Endodermal cell (in vitro differentiated cells): Measurements from ENCODE around the gene COL13A1. TPM values are rescaled to one million over a fixed set of nuclear protein-coding genes. Genes with fewer than 3 reads are reported as not detected.

Experiments
- DNase-seq: peaks from one replicate; pipeline ENCODE4 v3.0.0-alpha.2; 2017
- H3K27ac ChIP-seq: 2 replicates; pipeline ENCODE4 v1.5.1; 2013; ENCODE audit warnings: mild to moderate bottlenecking, low read depth, low read length, moderate library complexity
- H3K27me3 ChIP-seq: 2 replicates; pipeline ENCODE4 v1.6.1; 2013; ENCODE audit warnings: mild to moderate bottlenecking, low read length, moderate library complexity; ENCODE audit not compliant: insufficient read depth, control insufficient read depth, poor library complexity, severe bottlenecking
- H3K36me3 ChIP-seq: 2 replicates; pipeline ENCODE4 v1.7.0; 2013; ENCODE audit warnings: mild to moderate bottlenecking, low read length, moderate library complexity; ENCODE audit not compliant: control insufficient read depth, insufficient read depth
- H3K4me1 ChIP-seq: one replicate; pipeline ENCODE4 v1.7.0; 2013; ENCODE audit warnings: low read length; ENCODE audit not compliant: control insufficient read depth, insufficient read depth
- H3K4me3 ChIP-seq: 2 replicates; pipeline ENCODE4 v1.5.1; 2013; ENCODE audit warnings: mild to moderate bottlenecking, low read length, moderate library complexity
- H3K9ac ChIP-seq: 2 replicates; pipeline ENCODE4 v1.6.1; 2013; ENCODE audit warnings: mild to moderate bottlenecking, low read length, moderate library complexity; ENCODE audit not compliant: poor library complexity, severe bottlenecking; ENCODE audit errors: extremely low read depth
- H3K9me3 ChIP-seq: 2 replicates; pipeline ENCODE4 v1.6.1; 2013; ENCODE audit warnings: mild to moderate bottlenecking, low read length, moderate library complexity; ENCODE audit not compliant: control insufficient read depth
- H3K27ac Mint-ChIP-seq: 2 replicates; pipeline ENCODE4 v1.8.0; 2020; ENCODE audit warnings: mixed read lengths
- H3K27me3 Mint-ChIP-seq: 2 replicates; pipeline ENCODE4 v1.8.0; 2021; ENCODE audit warnings: mild to moderate bottlenecking, mixed read lengths; ENCODE audit not compliant: insufficient read depth
- H3K36me3 Mint-ChIP-seq: 2 replicates; pipeline ENCODE4 v1.8.0; 2020; ENCODE audit warnings: low read depth, mixed read lengths
- H3K4me1 Mint-ChIP-seq: 2 replicates; pipeline ENCODE4 v1.8.0; 2020; ENCODE audit warnings: mixed read lengths
- H3K4me3 Mint-ChIP-seq: 2 replicates; pipeline ENCODE4 v1.8.0; 2020; ENCODE audit warnings: mild to moderate bottlenecking, moderate library complexity, mixed read lengths
- H3K9me3 Mint-ChIP-seq: 2 replicates; pipeline ENCODE4 v1.8.0; 2020; ENCODE audit warnings: mild to moderate bottlenecking, mixed read lengths
- WGBS, 2 experiments: methylation state at CpG; one replicate each; pipeline versions ENCODE4 v1.1.5 to v1.1.7; 2013; ENCODE audit warnings: missing lambda C conversion rate in 2 of 2, mixed read lengths in 1 of 2; ENCODE audit not compliant: insufficient coverage in 1 of 2, insufficient read length in 1 of 2; 5-methylcytosine and 5-hydroxymethylcytosine counted together
- total RNA-seq, 2 donors: library from RNA; stranded (reverse); fragmentation: NEBNext Ultra II Directional in 1 of 2; extraction: Animal tissue kit (Norgen Biotek cat#: 25700) in 1 of 2; gene quantifications; 2 replicates in 1 of 2; 3 replicates in 1 of 2; pipeline ENCODE4 v1.2.1, GENCODE V29; 2021
- TF ChIP-seq, protein P1 (sequence below): fragments of 200-600 bp; sonication (generic); conservative IDR thresholded peaks from 2 replicates; pipeline ENCODE4 v1.5.0; 2021; ENCODE audit warnings: antibody characterized with exemption, mild to moderate bottlenecking

COL13A1 gene
- total RNA-seq, 2 donors from 2014 or later, result 15.9 to 20.7 TPM

DNA sequence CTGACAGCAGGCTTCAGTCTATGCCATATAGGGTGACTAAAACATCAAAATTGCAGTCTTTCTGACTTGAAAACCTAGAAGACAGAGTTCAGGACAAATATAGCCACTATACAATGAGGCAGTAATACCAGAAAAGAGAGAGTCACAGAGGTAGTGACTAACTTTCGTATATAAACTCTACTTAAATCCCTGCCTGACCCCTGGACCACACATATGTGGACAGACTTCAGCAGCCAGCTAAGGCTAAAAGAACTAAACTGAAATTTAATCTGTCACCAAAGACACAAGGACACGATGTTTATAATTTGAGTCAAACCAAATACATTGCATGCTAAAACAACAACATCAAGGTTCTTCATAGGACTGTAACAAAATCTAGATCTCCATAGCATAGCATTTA is 186.4 kb downstream of the COL13A1 start:
- no peak overlapping the region for H3K27ac Mint-ChIP-seq
- H3K9me3 ChIP-seq, result no peaks in the 10 kb centered on the region
- H3K36me3 Mint-ChIP-seq, result no peaks in the 10 kb centered on the region
- H3K36me3 ChIP-seq, result no peaks in the 10 kb centered on the region
- no peaks in the 10 kb centered on the region for H3K27me3 ChIP-seq
- no peak overlapping the region for H3K4me3 ChIP-seq
- TF ChIP-seq, protein P1, sequence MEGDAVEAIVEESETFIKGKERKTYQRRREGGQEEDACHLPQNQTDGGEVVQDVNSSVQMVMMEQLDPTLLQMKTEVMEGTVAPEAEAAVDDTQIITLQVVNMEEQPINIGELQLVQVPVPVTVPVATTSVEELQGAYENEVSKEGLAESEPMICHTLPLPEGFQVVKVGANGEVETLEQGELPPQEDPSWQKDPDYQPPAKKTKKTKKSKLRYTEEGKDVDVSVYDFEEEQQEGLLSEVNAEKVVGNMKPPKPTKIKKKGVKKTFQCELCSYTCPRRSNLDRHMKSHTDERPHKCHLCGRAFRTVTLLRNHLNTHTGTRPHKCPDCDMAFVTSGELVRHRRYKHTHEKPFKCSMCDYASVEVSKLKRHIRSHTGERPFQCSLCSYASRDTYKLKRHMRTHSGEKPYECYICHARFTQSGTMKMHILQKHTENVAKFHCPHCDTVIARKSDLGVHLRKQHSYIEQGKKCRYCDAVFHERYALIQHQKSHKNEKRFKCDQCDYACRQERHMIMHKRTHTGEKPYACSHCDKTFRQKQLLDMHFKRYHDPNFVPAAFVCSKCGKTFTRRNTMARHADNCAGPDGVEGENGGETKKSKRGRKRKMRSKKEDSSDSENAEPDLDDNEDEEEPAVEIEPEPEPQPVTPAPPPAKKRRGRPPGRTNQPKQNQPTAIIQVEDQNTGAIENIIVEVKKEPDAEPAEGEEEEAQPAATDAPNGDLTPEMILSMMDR, result no peak
- H3K27me3 Mint-ChIP-seq, result peaks cover 24% of the 10 kb centered on the region
- 89 to 100% methylated on average over 1 to 2 of the region's 2 CpGs for WGBS, 2 experiments
- no peak overlapping the region for H3K27ac ChIP-seq
- no peaks in the 10 kb centered on the region for H3K9me3 Mint-ChIP-seq
- no peak overlapping the region for H3K9ac ChIP-seq
- no peak for DNase-seq
- H3K4me1 ChIP-seq, result no peaks in the 10 kb centered on the region
- H3K4me3 Mint-ChIP-seq, result no peak overlapping the region
- H3K4me1 Mint-ChIP-seq, result no peaks in the 10 kb centered on the region

DNA sequence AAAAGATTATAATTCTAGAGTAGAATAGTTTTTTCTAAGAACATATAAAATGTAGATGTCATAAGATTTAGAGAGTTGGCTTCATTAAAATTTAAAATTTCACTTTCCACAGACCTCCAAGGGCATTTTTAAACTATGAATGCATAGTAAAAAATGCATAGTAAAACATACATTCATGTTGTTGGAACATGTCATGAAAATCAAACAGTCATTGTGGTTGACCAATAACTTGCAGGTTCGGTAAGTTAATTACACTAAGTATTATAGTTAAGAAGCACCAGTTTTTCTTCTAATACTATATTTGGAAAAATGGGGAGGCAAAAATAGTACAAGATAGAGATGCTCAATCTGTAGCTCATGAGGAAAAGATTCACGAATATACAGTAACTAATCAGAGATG is 189.4 kb downstream of the COL13A1 start:
- H3K27me3 ChIP-seq, result no peaks in the 10 kb centered on the region
- H3K9me3 ChIP-seq, result no peaks in the 10 kb centered on the region
- H3K4me3 ChIP-seq, result no peak overlapping the region
- H3K36me3 ChIP-seq, result no peaks in the 10 kb centered on the region
- Mint-ChIP-seq H3K27me3 (peaks cover 29% of the 10 kb centered on the region), H3K36me3 (peaks cover 2% of the 10 kb centered on the region), H3K4me3 (no peak overlapping the region), H3K27ac (no peak overlapping the region), H3K4me1 (no peaks in the 10 kb centered on the region), H3K9me3 (peaks cover 9% of the 10 kb centered on the region)
- no peak overlapping the region for H3K9ac ChIP-seq
- H3K27ac ChIP-seq, result no peak overlapping the region
- no peak for DNase-seq
- WGBS, 2 experiments, result 91 to 100% methylated on average over 1 to 2 of the region's 2 CpGs
- no peaks in the 10 kb centered on the region for H3K4me1 ChIP-seq
- TF ChIP-seq, protein P1, result no peak

DNA sequence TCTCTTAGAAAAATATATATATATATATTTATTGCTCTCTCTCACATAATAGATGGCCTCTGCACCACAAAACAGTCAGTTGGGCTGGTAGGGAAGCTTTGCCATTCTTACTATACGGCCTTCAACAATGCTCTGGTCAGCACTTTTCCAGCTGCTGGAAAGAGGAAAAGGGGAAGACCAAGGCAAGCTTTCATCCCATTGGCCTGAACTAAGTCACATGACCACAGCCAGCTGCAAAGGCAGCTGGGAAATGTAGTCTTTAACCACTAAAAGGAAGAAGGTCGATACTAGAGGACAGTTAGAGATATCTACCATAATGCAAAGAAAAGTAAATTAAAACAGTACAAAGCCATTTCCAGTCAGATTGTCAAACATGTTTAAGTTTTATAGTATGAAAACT is 192.6 kb downstream of the COL13A1 start:
- no peak overlapping the region for H3K4me3 Mint-ChIP-seq
- Histone ChIP-seq H3K27me3 (no peaks in the 10 kb centered on the region), H3K9me3 (no peaks in the 10 kb centered on the region), H3K4me1 (no peaks in the 10 kb centered on the region), H3K36me3 (no peaks in the 10 kb centered on the region), H3K27ac (no peak overlapping the region), H3K9ac (no peak overlapping the region), H3K4me3 (no peak overlapping the region)
- no peak overlapping the region for H3K27ac Mint-ChIP-seq
- peaks cover 2% of the 10 kb centered on the region for H3K36me3 Mint-ChIP-seq
- no peaks in the 10 kb centered on the region for H3K4me1 Mint-ChIP-seq
- H3K9me3 Mint-ChIP-seq, result peaks cover 9% of the 10 kb centered on the region
- peak; percentile 73 for DNase-seq
- peaks cover 24% of the 10 kb centered on the region for H3K27me3 Mint-ChIP-seq
- TF ChIP-seq, protein P1, result no peak
- WGBS, 2 experiments, result 98 to 100% methylated on average over 1 to 2 of the region's 2 CpGs
